Measurements from ENCODE around the gene LIMD2. TPM values are rescaled to one million over a fixed set of nuclear protein-coding genes. Genes with fewer than 3 reads are reported as not detected.
A peak's percentile ranks its signal among the peaks of the same experiment; 100 is the strongest.

The LIMD2 gene
- total RNA-seq, 1 experiment from 2014 or later: 93.5 TPM

DNA sequence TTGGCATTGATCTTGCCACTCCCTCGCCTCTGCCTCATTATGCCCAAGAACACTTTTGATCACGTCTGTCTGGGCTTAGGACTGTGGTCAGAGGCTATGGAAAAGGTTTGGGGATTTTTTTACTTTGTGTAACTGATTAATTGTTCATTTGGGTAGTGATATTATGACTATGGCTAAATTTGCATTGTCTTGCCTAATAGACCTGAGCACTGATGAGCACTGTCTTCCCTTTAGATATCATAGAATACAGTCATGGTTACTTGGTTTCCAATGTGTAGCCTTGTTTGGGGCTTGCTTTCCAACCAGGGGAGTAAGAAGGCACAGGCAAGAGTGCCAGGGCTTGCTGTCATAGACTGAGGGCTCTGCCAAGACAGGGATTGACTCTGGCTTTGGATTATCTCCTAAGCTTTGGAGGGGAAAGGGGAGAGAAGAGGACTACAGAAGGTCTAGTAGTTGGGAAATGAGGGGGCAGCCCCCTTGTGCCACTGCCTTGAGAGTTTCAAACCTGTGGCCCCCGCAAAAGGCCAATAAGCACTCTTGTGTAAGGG, 13.7 kb downstream of the LIMD2 start:
- H4K20me1 ChIP-seq (ENCODE audit: control insufficient read depth, insufficient read depth, insufficient read length): no peaks in the 10 kb centered on the region
- TF ChIP-seq, protein P1, sequence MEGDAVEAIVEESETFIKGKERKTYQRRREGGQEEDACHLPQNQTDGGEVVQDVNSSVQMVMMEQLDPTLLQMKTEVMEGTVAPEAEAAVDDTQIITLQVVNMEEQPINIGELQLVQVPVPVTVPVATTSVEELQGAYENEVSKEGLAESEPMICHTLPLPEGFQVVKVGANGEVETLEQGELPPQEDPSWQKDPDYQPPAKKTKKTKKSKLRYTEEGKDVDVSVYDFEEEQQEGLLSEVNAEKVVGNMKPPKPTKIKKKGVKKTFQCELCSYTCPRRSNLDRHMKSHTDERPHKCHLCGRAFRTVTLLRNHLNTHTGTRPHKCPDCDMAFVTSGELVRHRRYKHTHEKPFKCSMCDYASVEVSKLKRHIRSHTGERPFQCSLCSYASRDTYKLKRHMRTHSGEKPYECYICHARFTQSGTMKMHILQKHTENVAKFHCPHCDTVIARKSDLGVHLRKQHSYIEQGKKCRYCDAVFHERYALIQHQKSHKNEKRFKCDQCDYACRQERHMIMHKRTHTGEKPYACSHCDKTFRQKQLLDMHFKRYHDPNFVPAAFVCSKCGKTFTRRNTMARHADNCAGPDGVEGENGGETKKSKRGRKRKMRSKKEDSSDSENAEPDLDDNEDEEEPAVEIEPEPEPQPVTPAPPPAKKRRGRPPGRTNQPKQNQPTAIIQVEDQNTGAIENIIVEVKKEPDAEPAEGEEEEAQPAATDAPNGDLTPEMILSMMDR (conservative IDR thresholded peaks at IDR 0.05): no peak
- no CpG with 5 or more reads among the region's 3 CpGs for WGBS (ENCODE audit: extremely low coverage, insufficient read length, low lambda C conversion rate)
- no peak overlapping the region for H2BK5ac ChIP-seq (ENCODE audit: insufficient read length, low read length)
- H3K23me2 ChIP-seq (ENCODE audit: insufficient read length, low read depth, low read length, poor library complexity, severe bottlenecking): no peaks in the 10 kb centered on the region
- H3T11ph ChIP-seq (ENCODE audit: low read length): no peak overlapping the region
- no peaks in the 10 kb centered on the region for H3K27me3 Mint-ChIP-seq (ENCODE audit: low read depth)
- H3K79me2 ChIP-seq (ENCODE audit: insufficient read depth, low read length): no peaks in the 10 kb centered on the region
- no peak overlapping the region for H2BK12ac ChIP-seq (ENCODE audit: insufficient read length, low read depth, low read length)
- H3K14ac ChIP-seq (ENCODE audit: insufficient read depth, low read length): no peak overlapping the region
- H3K9me3 ChIP-seq (ENCODE audit: control insufficient read depth, low read depth, low read length): no peaks in the 10 kb centered on the region
- no peaks in the 10 kb centered on the region for H3K27me3 ChIP-seq (ENCODE audit: insufficient read depth, low read length)
- H4K91ac ChIP-seq (ENCODE audit: insufficient read length, low read depth, low read length): no peak overlapping the region
- no peak overlapping the region for H3K27ac ChIP-seq (ENCODE audit: insufficient read length, low read depth, low read length)
- no peak overlapping the region for H2AFZ ChIP-seq (ENCODE audit: low read length)
- H3K4me1 ChIP-seq (ENCODE audit: insufficient read depth, low read length): no peaks in the 10 kb centered on the region
- H3K36me3 Mint-ChIP-seq (ENCODE audit: insufficient read depth in 1 of 3, low read depth in 3 of 3): peaks cover 2 to 23% (median 15%) of the 10 kb centered on the region in 3 experiments; a peak in 6 of 7 replicates
- H3K4me3 Mint-ChIP-seq: no peak overlapping the region
- no peak overlapping the region for H2AK5ac ChIP-seq (ENCODE audit: insufficient read length, low read length)
- H3K4me2 ChIP-seq (ENCODE audit: insufficient read depth, insufficient read length, low read length): no peak overlapping the region
- H2BK15ac ChIP-seq (ENCODE audit: low read depth, low read length): no peak overlapping the region
- H3K56ac ChIP-seq (ENCODE audit: insufficient read length, low read depth, low read length): no peak overlapping the region
- H2BK120ac ChIP-seq (ENCODE audit: low read depth, low read length, poor library complexity, severe bottlenecking): no peak overlapping the region
- H3K9ac ChIP-seq (ENCODE audit: extremely low read depth, insufficient read length, low read length): no peak overlapping the region
- no peak for DNase-seq
- no peaks in the 10 kb centered on the region for H3K9me3 Mint-ChIP-seq
- no peak overlapping the region for H3K23ac ChIP-seq (ENCODE audit: insufficient read length, low read depth, low read length)
- H4K5ac ChIP-seq (ENCODE audit: insufficient read length, low read depth, low read length): no peak overlapping the region
- H3K4ac ChIP-seq (ENCODE audit: low read depth, low read length): no peak overlapping the region
- no peaks in the 10 kb centered on the region for H3K79me1 ChIP-seq (ENCODE audit: insufficient read depth, low read depth, low read length, poor library complexity, severe bottlenecking)
- H4K8ac ChIP-seq (replicated peaks; ENCODE audit: insufficient read length, low read depth, low read length): no peak overlapping the region
- H3K4me1 Mint-ChIP-seq: peaks cover 4 to 5% of the 10 kb centered on the region in 2 experiments
- H3K18ac ChIP-seq (ENCODE audit: insufficient read length, low read depth, low read length): no peak overlapping the region
- peak overlapping the region in 1 of 3 experiments; percentile 7; a peak in 2 of 7 replicates for H3K27ac Mint-ChIP-seq
- H2BK20ac ChIP-seq (ENCODE audit: low read depth, low read length, poor library complexity, severe bottlenecking): no peak overlapping the region
